Colonic mucosa (tissue), 4 donors: ENCODE data around the gene DPP7. TPM values are rescaled to one million over a fixed set of nuclear protein-coding genes. Genes with fewer than 3 reads are reported as not detected.
A peak's percentile ranks its signal among the peaks of the same experiment; 100 is the strongest.

Experiments used
- DNase-seq: peaks from one replicate; pipeline ENCODE4 v3.0.0-alpha.2; 2020
- H3K27ac ChIP-seq: fragments of 200-600 bp; one replicate; pipeline ENCODE4 v1.8.0; 2021
- H3K27me3 ChIP-seq: fragments of 200-600 bp; one replicate; pipeline ENCODE4 v1.8.0; 2021
- H3K36me3 ChIP-seq: fragments of 200-600 bp; one replicate; pipeline ENCODE4 v1.8.0; 2021
- H3K4me1 ChIP-seq: fragments of 200-600 bp; one replicate; pipeline ENCODE4 v1.8.0; 2021; ENCODE audit warnings: mild to moderate bottlenecking
- H3K4me3 ChIP-seq: fragments of 200-600 bp; one replicate; pipeline ENCODE4 v1.8.0; 2021
- H3K9ac ChIP-seq, 2 donors: one replicate each; pipeline ENCODE4 v1.7.0; 2013; ENCODE audit warnings: control low read depth in 2 of 2, low read depth in 2 of 2, low read length in 2 of 2
- H3K9me3 ChIP-seq: fragments of 200-600 bp; one replicate; pipeline ENCODE4 v1.8.0; 2021
- intact Hi-C: fragments of 100-400 bp; cut with DNase I; formaldehyde crosslinking; loops from one replicate; pipeline ENCODE4 v1.14.1; 2022
- total RNA-seq, 2 donors: library from RNA; stranded (reverse); fragmentation: NEBNext Ultra II Directional in 1 of 2; extraction: Animal tissue kit (Norgen Biotek cat#: 25700) in 1 of 2; gene quantifications; one replicate each; pipeline ENCODE4 v1.2.1, GENCODE V29; 2021
- TF ChIP-seq, protein P1 (sequence below): fragments of 200-600 bp; IDR thresholded peaks from one replicate; pipeline ENCODE4 v1.8.0; 2022; ENCODE audit warnings: antibody characterized with exemption, mild to moderate bottlenecking
- donor health status: healthy.
- donor health status: DM: no; HTN: no; CAD: no.
- donor health status: DM: no; HTN: no; CAD: no.

DPP7 gene
- total RNA-seq, 2 donors from 2014 or later = 46.2 to 52.5 TPM

DNA sequence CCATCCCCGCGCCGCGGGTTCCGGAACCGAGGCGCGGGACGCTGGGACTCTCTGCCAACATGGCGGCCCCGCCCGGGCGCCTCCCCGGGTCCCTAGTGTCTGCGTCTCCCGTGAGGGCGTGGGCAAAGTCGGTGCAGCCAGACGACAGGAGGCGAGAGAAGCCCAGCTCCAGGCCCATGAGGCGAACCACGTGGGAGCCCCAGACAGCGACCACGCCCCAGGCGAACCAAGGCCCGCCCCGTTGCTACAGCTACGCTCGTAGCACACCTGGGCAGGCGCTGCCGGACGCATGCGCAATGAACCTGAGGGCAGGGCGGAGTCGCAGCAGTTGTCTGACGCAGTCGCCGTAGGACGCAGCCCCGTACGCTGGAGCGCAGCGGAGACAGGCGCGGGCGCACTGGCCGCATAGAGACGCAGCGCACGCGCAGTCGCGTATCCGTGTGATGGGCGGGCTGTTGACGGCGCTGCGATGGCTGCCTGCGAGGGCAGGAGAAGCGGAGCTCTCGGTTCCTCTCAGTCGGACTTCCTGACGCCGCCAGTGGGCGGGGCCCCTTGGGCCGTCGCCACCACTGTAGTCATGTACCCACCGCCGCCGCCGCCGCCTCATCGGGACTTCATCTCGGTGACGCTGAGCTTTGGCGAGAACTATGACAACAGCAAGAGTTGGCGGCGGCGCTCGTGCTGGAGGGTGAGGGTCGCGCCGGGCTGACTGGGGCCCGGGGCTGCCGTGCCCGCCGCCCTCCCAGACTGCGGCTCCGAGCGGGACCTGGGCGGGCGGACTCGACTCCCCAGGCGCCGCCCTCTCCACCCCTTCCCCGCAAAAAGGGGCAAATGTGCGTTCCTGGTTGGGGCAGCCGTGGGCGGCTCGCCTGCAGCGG lies 27.8 kb downstream of the DPP7 start, which contains the start of gene MAN1B1:
MAN1B1 (plus strand) TSS at position 455 of the 878 bp plus-strand sequence; CDS start at position 470, 15 bp downstream.
- intact Hi-C loops = no loop called here
- Histone ChIP-seq H3K9ac (peak within 1 kb of the TSS; percentile 87 to 93), H3K36me3 (no peaks in the 10 kb centered on the region), H3K9me3 (no peaks in the 10 kb centered on the region), H3K27ac (peak within 1 kb of the TSS; percentile 94), H3K4me1 (peaks cover 7% of the 10 kb centered on the region), H3K4me3 (peak within 1 kb of the TSS; percentile 90), H3K27me3 (no peaks in the 10 kb centered on the region)
- TF ChIP-seq, protein P1, sequence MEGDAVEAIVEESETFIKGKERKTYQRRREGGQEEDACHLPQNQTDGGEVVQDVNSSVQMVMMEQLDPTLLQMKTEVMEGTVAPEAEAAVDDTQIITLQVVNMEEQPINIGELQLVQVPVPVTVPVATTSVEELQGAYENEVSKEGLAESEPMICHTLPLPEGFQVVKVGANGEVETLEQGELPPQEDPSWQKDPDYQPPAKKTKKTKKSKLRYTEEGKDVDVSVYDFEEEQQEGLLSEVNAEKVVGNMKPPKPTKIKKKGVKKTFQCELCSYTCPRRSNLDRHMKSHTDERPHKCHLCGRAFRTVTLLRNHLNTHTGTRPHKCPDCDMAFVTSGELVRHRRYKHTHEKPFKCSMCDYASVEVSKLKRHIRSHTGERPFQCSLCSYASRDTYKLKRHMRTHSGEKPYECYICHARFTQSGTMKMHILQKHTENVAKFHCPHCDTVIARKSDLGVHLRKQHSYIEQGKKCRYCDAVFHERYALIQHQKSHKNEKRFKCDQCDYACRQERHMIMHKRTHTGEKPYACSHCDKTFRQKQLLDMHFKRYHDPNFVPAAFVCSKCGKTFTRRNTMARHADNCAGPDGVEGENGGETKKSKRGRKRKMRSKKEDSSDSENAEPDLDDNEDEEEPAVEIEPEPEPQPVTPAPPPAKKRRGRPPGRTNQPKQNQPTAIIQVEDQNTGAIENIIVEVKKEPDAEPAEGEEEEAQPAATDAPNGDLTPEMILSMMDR = no peak
- DNase-seq = peak; percentile 99

DNA sequence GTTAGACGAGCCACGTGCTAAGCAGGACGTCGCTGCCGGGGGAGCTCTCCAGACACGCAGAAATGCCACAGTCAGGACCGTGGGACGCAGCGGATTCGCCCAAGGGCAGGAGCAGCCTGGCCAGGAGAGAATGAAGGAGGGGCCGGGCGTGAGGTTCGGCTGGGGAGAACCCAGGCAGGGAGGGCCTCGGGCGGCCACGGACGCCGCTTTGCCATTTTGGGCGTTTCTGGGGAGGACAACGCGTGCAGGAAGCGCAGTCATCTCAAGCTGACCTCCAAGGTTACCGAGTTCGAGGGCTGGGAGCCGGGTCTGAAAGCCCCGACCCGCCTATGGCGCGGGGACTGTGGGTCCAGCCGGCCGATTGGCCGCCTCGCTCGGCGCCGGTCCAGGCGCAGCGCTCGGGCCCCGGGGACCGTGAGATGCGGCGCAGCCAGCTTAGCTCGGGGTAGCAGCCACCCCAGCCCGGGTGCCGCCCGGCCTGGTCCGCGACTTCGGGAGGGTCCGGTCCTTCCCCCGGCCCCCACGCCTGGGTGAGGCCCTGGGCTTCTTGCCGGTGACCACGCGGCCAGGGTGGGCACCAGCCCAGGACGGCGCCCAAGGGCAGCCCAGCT lies 28.5 kb downstream of the DPP7 start:
- Histone ChIP-seq H3K9ac (peak overlapping the region; percentile 76 to 87), H3K27ac (peak overlapping the region; percentile 94), H3K27me3 (no peaks in the 10 kb centered on the region), H3K4me3 (peak overlapping the region; percentile 90), H3K4me1 (peaks cover 7% of the 10 kb centered on the region), H3K9me3 (no peaks in the 10 kb centered on the region), H3K36me3 (no peaks in the 10 kb centered on the region)
- peak; percentile 57 for DNase-seq
- intact Hi-C loops = no loop called here
- TF ChIP-seq, protein P1 = no peak

DNA sequence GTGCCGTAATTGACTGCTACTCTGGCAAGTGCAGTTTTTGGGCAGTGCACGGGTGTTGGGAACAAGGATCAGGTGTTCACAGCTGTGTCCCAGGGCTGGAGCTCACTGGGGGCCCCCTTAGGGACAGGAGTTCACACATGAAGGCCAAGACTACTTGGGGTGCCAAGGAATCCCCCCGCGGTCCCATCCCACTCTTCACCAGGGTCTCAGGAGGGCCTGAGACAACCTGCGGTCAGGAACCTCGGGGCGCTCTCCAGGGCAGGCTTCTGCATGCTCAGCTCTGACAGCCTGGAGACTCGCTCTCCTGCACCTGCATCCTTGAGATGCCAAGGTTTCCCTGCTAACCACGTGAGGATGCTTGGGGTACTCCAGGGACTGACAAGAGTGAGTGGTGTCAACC lies 30.0 kb downstream of the DPP7 start:
- DNase-seq = no peak
- no peak overlapping the region for H3K27ac ChIP-seq
- H3K4me1 ChIP-seq = peaks cover 7% of the 10 kb centered on the region
- TF ChIP-seq, protein P1 = no peak
- no peaks in the 10 kb centered on the region for H3K36me3 ChIP-seq
- intact Hi-C loops = no loop called here
- no peaks in the 10 kb centered on the region for H3K27me3 ChIP-seq
- no peak overlapping the region for H3K4me3 ChIP-seq
- H3K9me3 ChIP-seq = no peaks in the 10 kb centered on the region
- no peak overlapping the region for H3K9ac ChIP-seq

DNA sequence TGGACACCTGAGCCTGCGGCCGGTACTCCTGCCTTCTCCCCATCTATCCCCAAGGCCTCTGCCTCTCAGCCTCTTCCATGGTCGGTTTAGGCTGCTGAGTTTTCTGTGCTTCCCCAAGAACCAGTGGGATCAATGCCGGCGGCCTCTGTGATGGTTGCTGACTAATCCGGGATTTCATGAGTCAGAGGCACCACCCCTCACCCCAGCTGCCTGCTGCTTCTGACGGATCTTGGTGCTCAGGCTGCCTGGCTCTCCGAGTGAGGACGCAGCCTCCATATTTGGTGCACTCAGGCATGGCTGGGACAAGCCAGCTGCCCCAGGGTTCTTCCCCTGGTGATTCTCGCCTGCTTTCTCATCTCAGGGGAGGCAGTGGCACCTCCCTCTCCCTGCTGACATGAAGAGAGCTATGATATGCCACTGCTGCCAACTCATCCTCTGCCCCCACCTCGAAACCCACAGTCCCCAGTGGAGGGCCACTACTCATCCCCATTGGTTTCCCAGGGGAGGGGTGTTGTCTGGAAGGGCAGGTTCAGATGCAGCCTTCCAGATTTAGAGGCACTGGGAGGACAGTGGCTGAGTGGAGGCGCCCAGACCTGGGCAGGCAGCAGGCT lies 31.0 kb downstream of the DPP7 start:
- DNase-seq = no peak
- H3K27me3 ChIP-seq = no peaks in the 10 kb centered on the region
- H3K4me3 ChIP-seq = no peak overlapping the region
- peak overlapping the region; percentile 27 for H3K27ac ChIP-seq
- H3K9me3 ChIP-seq = no peaks in the 10 kb centered on the region
- H3K9ac ChIP-seq = no peak overlapping the region
- TF ChIP-seq, protein P1 = no peak
- peaks cover 12% of the 10 kb centered on the region for H3K4me1 ChIP-seq
- H3K36me3 ChIP-seq = no peaks in the 10 kb centered on the region
- intact Hi-C loops = no loop called here

DNA sequence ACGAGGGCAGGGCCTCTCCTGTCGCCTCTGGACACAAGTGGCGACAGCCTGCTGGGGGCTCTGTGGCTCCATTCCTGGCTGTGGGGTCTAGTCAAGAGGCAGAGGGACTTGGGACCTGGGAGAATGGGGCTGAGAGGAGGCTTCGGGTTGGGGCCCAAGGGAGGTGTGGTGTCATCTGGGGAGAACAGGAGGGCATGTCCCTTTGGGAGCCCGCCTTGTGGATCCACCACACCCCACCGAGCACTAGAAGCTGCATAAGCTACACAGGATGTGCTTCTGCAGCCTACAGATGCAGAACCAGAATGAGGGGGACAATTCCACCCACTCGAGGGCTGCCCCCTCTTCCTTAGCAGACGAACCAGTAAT lies 31.6 kb downstream of the DPP7 start:
- intact Hi-C loops = no loop called here
- Histone ChIP-seq H3K9ac (no peak overlapping the region), H3K36me3 (no peaks in the 10 kb centered on the region), H3K27ac (peak overlapping the region; percentile 27), H3K9me3 (no peaks in the 10 kb centered on the region), H3K4me1 (peaks cover 13% of the 10 kb centered on the region), H3K27me3 (no peaks in the 10 kb centered on the region), H3K4me3 (no peak overlapping the region)
- TF ChIP-seq, protein P1 = no peak
- no peak for DNase-seq
